GM12892 (cell line): Measurements from ENCODE around the gene KIAA0753.

Experiments
- POLR2A ChIP-seq: IDR thresholded peaks from 2 replicates; pipeline ENCODE4 v1.6.1; 2011; ENCODE audit warnings: low read depth, low read length, control low read depth
- POLR2AphosphoS5 ChIP-seq: IDR thresholded peaks from 2 replicates; pipeline ENCODE4 v1.6.1; 2011; ENCODE audit warnings: low read depth, low read length, control low read depth
- TAF1 ChIP-seq: IDR thresholded peaks from 2 replicates; pipeline ENCODE4 v1.6.1; 2011; ENCODE audit warnings: low read depth, mild to moderate bottlenecking, control low read depth, low read length, borderline replicate concordance

DNA sequence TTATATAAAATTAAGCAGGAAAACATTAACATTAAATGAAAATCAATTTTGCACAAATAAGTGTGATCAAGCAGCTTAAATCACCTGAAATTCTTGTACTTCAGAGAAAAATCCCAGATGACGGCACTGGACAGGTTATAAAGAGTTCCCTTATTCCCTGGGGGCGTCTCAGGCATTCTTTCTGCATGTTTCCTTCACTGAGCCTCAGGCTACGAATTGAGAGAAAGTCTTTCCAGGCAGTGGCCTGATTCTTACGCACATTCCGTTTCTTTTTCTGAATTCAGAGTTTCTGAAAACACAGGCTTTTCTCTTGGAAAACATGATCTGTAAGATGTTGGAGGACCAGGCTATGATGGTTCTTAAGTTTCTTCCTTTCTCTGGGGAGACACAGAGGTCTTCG is 62.0 kb downstream of the KIAA0753 start:
- TF ChIP-seq POLR2AphosphoS5 (no peak), POLR2A (no peak), TAF1 (no peak)
